HK-2 (cell line): Measurements from ENCODE around the gene COL15A1.
A peak's percentile ranks its signal among the peaks of the same experiment; 100 is the strongest.

ENCODE experiments used
- DNase-seq: peaks from one replicate; pipeline ENCODE4 v3.0.0-alpha.2; 2018; ENCODE audit not compliant: unreplicated experiment

COL15A1 gene

DNA sequence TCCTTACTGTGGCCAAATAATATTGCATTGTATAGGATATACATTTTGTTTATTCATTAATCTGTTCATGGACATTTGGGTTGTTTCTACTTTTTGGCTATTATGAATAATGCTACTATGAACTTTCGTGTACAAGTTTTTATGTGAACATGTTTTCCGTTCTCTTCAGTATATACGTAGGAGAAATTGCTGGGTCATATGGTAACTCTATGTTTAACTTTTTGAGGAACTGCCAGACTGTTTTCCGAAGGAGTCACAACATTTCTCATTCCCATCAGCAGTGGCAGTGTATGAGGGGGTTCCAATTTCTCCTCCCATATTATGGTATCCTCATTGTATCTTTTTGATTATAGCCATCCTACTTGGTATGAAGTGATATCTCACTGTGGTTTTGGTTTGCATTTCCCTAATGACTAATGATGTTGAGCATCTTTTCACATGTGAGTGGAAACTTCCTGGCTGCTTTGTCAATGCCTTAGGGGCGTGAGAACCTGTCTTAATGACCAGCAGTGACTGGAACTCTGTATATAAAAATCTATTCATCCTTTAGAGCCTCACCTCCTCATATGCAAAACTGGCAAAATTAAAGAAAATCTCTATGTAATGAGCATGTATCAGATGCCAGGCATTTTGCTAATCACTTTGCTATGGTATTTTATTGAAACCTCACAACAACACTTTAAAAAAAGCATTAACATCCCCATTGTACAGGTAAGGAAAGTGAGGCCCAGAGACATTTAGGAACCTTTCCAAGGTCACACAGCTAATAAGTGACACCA lies 113.4 kb downstream of the COL15A1 start:
- no peak for DNase-seq

GRCh38 chr9:99057665-99058625 lies 114.2 kb downstream of the COL15A1 start:
- DNase-seq, result peak; percentile 29

GRCh38 chr9:99058964-99059921 lies 115.5 kb downstream of the COL15A1 start:
- no peak for DNase-seq

GRCh38 chr9:99060621-99061020 lies 116.9 kb downstream of the COL15A1 start:
- no peak for DNase-seq

GRCh38 chr9:99062549-99062948 lies 118.8 kb downstream of the COL15A1 start:
- DNase-seq, result no peak

DNA sequence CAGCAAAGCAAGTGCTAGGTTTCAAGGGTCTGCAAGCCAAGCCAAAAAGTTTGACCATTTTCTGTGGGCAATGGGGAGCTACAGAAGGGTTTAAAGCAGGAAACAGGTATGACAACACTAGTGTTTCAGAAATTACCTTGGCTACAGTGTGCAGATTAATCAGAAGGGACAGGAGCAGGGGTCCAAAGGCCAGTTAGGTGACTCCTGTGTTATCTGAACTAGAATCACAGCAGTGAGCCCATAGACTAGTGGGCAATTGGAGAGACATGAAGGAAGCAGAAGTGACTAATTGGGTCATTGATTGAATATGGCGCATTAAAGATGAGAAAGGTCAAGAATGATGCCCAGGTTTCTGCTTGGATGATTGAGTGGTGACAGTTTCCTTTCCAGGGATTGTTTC lies 119.8 kb downstream of the COL15A1 start:
- no peak for DNase-seq

DNA sequence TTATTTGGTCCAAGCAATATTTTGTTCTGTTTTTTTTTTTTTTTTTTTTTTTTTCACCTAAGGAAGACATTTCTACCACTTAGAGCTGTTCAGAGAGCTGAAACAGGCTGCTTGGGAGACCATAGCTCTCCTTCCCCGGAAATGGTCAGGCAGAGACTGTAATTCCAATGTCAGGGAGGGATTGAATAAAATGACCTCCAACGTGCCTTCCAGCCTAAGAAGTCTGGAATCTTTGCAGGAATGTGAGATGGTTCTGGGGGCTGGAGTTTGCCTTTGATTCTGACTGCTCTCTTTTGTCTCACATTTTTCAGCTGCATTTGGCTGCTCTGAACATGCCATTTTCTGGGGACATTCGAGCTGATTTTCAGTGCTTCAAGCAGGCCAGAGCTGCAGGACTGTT lies 122.9 kb downstream of the COL15A1 start:
- DNase-seq, result no peak

GRCh38 chr9:99069075-99069474 lies 125.4 kb downstream of the COL15A1 start:
- no peak for DNase-seq

- DNase-seq, result no peak
These were observed 125.8 kb downstream of the COL15A1 start for GRCh38 chr9:99069546-99069945.

GRCh38 chr9:99070681-99071080 lies 127.0 kb downstream of the COL15A1 start:
- no peak for DNase-seq

GRCh38 chr9:99071313-99072039 lies 127.8 kb downstream of the COL15A1 start:
- no peak for DNase-seq

DNA sequence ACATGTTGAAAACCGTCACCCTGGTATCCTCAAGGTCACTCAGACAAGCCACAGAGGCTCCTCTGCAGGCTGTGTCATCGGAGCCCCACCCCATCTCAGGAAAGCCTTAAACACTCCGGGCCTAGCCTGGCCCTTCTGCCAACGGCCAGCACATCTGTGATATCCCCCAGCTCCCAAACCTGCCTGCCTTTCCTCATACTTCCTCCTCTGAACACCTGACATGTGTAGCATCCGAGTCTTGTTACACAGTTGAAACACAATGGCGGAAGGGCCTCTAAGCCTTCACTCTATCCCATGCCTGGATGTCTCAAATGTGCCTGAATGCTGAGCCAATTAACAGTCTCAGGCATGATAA lies 128.3 kb downstream of the COL15A1 start:
- no peak for DNase-seq

- no peak for DNase-seq
These were observed 129.6 kb downstream of the COL15A1 start for GRCh38 chr9:99073347-99073746.

GRCh38 chr9:99073985-99074901 lies 130.5 kb downstream of the COL15A1 start:
- no peak for DNase-seq

DNA sequence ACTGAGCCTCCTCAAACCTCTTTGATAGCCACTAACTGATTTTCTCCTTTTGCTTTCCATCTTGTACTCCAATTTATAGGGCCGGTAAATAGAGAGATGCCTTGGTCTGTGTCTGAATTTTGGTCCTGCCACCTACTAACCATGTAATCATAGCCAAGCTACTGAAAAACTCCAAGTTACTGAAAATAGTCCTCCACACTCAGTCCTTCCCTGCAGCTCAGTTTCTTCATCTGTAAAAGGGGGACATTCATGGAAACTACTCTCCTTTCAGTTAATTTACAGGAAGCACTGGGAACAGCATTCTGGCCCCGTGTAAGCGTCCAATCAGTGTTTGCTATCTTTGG lies 131.2 kb downstream of the COL15A1 start:
- no peak for DNase-seq

- DNase-seq, result no peak
These were observed 131.7 kb downstream of the COL15A1 start for GRCh38 chr9:99075246-99075912.

GRCh38 chr9:99076030-99076429 lies 132.3 kb downstream of the COL15A1 start:
- no peak for DNase-seq

DNA sequence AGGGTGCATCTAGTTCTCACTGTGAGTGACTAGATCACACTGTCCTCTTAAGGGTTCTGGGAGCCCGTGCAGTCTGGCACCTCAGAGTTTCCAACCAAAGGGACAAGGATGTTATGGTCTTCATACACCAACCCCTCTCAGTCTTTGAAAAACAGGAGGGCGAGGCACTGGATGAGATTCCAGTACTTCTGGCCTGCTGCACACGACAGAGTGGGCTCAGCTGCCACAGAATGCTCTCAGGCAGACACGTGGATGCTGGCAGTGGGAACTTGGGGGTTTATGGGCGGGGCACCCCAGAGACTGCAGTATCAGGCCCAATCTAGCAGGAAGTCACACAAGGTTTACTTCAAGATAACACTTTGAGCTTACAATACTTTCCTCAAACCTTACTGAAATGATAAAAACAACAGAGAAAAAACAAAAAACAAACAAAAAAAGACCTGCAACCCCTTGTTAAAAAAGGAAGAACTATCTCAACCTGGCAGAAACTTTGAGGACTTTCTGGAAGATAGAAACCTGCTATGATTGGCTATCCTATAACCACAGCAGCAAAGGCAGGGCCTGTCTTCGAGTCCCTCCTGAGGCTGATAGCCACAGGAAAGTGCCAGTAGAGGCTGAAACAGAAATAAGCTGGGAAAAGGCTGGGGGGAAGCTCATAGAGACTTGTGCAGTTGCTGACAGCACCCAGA lies 132.9 kb downstream of the COL15A1 start:
- no peak for DNase-seq

DNA sequence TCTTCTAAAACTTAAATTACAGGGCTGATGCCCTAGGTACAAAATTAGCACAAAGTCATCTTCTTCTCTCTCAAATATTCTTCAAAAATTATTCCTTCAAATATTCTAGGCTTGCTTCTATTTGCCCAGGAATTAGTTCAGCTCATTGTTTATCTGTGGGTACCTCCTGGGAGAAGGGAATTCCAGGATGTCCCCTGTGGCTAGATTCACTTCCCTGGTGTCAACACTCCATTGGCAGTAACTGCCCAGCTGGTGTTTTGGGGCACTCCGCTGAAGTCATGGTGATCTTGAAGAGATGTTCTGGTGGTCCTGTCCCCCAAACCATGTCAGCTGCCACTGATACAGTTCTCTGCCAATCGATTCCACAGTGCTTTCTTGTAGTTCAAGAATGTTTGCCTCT lies 135.0 kb downstream of the COL15A1 start:
- DNase-seq, result no peak
